Measurements from ENCODE around the gene SLC17A1.

Gene SLC17A1

GRCh38 chr6:25831532-25832306 lies at the start of gene SLC17A1:
Gene SLC17A1 (minus strand): TSS chr6:25832052. CDS start chr6:25830557, 1,495 bp downstream.
- DNase-seq (ENCODE audit: low read depth, low spot score): no peak
- H3K4me3 ChIP-seq (ENCODE audit: insufficient read length, low read depth): no peak within 1 kb of the TSS
- no peaks in the 10 kb centered on the region for H3K36me3 ChIP-seq (ENCODE audit: insufficient read depth, insufficient read length, low read length)
- no peak within 1 kb of the TSS for H3K9ac ChIP-seq (ENCODE audit: insufficient read length, low read depth)
- H3K9me3 ChIP-seq (ENCODE audit: insufficient read depth, low read length): no peaks in the 10 kb centered on the region
- H3K4me1 ChIP-seq (ENCODE audit: insufficient read depth, insufficient read length): no peaks in the 10 kb centered on the region
- no peak for TF ChIP-seq YY1 (IDR thresholded peaks at IDR 0.05; ENCODE audit: insufficient read depth, insufficient read length)
- no peak for TF ChIP-seq SUZ12 (IDR thresholded peaks at IDR 0.05; ENCODE audit: extremely low read depth, insufficient read depth, insufficient read length)
- TF ChIP-seq ZNF274 (IDR thresholded peaks at IDR 0.05; ENCODE audit: low read depth, low read length): no peak
- no peaks in the 10 kb centered on the region for H3K27me3 ChIP-seq (ENCODE audit: insufficient read depth, insufficient read length)

GRCh38 chr6:25880601-25881000 lies 48.7 kb upstream of the SLC17A1 start:
- Histone ChIP-seq H3K4me1 (ENCODE audit: insufficient read depth, insufficient read length) (no peaks in the 10 kb centered on the region), H3K9me3 (ENCODE audit: insufficient read depth, low read length) (no peaks in the 10 kb centered on the region), H3K36me3 (ENCODE audit: insufficient read depth, insufficient read length, low read length) (no peaks in the 10 kb centered on the region), H3K9ac (ENCODE audit: insufficient read length, low read depth) (no peak overlapping the region), H3K27me3 (ENCODE audit: insufficient read depth, insufficient read length) (no peaks in the 10 kb centered on the region), H3K4me3 (ENCODE audit: insufficient read length, low read depth) (no peak overlapping the region)
- TF ChIP-seq YY1 (IDR thresholded peaks at IDR 0.05; ENCODE audit: insufficient read depth, insufficient read length) (no peak), SUZ12 (IDR thresholded peaks at IDR 0.05; ENCODE audit: extremely low read depth, insufficient read depth, insufficient read length) (no peak), ZNF274 (IDR thresholded peaks at IDR 0.05; ENCODE audit: low read depth, low read length) (no peak)
- DNase-seq (ENCODE audit: low read depth, low spot score): no peak

- no peak for DNase-seq (ENCODE audit: low read depth, low spot score)
- Histone ChIP-seq H3K9ac (ENCODE audit: insufficient read length, low read depth) (no peak overlapping the region), H3K9me3 (ENCODE audit: insufficient read depth, low read length) (no peaks in the 10 kb centered on the region), H3K4me3 (ENCODE audit: insufficient read length, low read depth) (no peak overlapping the region), H3K27me3 (ENCODE audit: insufficient read depth, insufficient read length) (no peaks in the 10 kb centered on the region), H3K4me1 (ENCODE audit: insufficient read depth, insufficient read length) (no peaks in the 10 kb centered on the region), H3K36me3 (ENCODE audit: insufficient read depth, insufficient read length, low read length) (no peaks in the 10 kb centered on the region)
- no peak for TF ChIP-seq SUZ12 (IDR thresholded peaks at IDR 0.05; ENCODE audit: extremely low read depth, insufficient read depth, insufficient read length)
- TF ChIP-seq YY1 (IDR thresholded peaks at IDR 0.05; ENCODE audit: insufficient read depth, insufficient read length): no peak
- no peak for TF ChIP-seq ZNF274 (IDR thresholded peaks at IDR 0.05; ENCODE audit: low read depth, low read length)
Observed at GRCh38 chr6:25878721-25879322, 47.0 kb upstream of the SLC17A1 start.

GRCh38 chr6:25875926-25876602 lies 44.2 kb upstream of the SLC17A1 start:
- no peaks in the 10 kb centered on the region for H3K4me1 ChIP-seq (ENCODE audit: insufficient read depth, insufficient read length)
- no peaks in the 10 kb centered on the region for H3K27me3 ChIP-seq (ENCODE audit: insufficient read depth, insufficient read length)
- no peak overlapping the region for H3K9ac ChIP-seq (ENCODE audit: insufficient read length, low read depth)
- DNase-seq (ENCODE audit: low read depth, low spot score): no peak
- TF ChIP-seq ZNF274 (IDR thresholded peaks at IDR 0.05; ENCODE audit: low read depth, low read length): no peak
- no peak for TF ChIP-seq SUZ12 (IDR thresholded peaks at IDR 0.05; ENCODE audit: extremely low read depth, insufficient read depth, insufficient read length)
- no peak for TF ChIP-seq YY1 (IDR thresholded peaks at IDR 0.05; ENCODE audit: insufficient read depth, insufficient read length)
- no peaks in the 10 kb centered on the region for H3K36me3 ChIP-seq (ENCODE audit: insufficient read depth, insufficient read length, low read length)
- H3K4me3 ChIP-seq (ENCODE audit: insufficient read length, low read depth): no peak overlapping the region
- H3K9me3 ChIP-seq (ENCODE audit: insufficient read depth, low read length): no peaks in the 10 kb centered on the region

- H3K4me1 ChIP-seq (ENCODE audit: insufficient read depth, insufficient read length): no peaks in the 10 kb centered on the region
- no peaks in the 10 kb centered on the region for H3K27me3 ChIP-seq (ENCODE audit: insufficient read depth, insufficient read length)
- DNase-seq (ENCODE audit: low read depth, low spot score): no peak
- no peak overlapping the region for H3K9ac ChIP-seq (ENCODE audit: insufficient read length, low read depth)
- H3K4me3 ChIP-seq (ENCODE audit: insufficient read length, low read depth): no peak overlapping the region
- H3K36me3 ChIP-seq (ENCODE audit: insufficient read depth, insufficient read length, low read length): no peaks in the 10 kb centered on the region
- no peaks in the 10 kb centered on the region for H3K9me3 ChIP-seq (ENCODE audit: insufficient read depth, low read length)
- no peak for TF ChIP-seq YY1 (IDR thresholded peaks at IDR 0.05; ENCODE audit: insufficient read depth, insufficient read length)
- TF ChIP-seq SUZ12 (IDR thresholded peaks at IDR 0.05; ENCODE audit: extremely low read depth, insufficient read depth, insufficient read length): no peak
- TF ChIP-seq ZNF274 (IDR thresholded peaks at IDR 0.05; ENCODE audit: low read depth, low read length): no peak
Observed at GRCh38 chr6:25875563-25875905, 43.7 kb upstream of the SLC17A1 start.

GRCh38 chr6:25874822-25875562 lies 43.1 kb upstream of the SLC17A1 start:
- no peaks in the 10 kb centered on the region for H3K27me3 ChIP-seq (ENCODE audit: insufficient read depth, insufficient read length)
- no peak for DNase-seq (ENCODE audit: low read depth, low spot score)
- no peak for TF ChIP-seq ZNF274 (IDR thresholded peaks at IDR 0.05; ENCODE audit: low read depth, low read length)
- no peak for TF ChIP-seq SUZ12 (IDR thresholded peaks at IDR 0.05; ENCODE audit: extremely low read depth, insufficient read depth, insufficient read length)
- TF ChIP-seq YY1 (IDR thresholded peaks at IDR 0.05; ENCODE audit: insufficient read depth, insufficient read length): no peak
- H3K36me3 ChIP-seq (ENCODE audit: insufficient read depth, insufficient read length, low read length): no peaks in the 10 kb centered on the region
- no peaks in the 10 kb centered on the region for H3K9me3 ChIP-seq (ENCODE audit: insufficient read depth, low read length)
- no peak overlapping the region for H3K4me3 ChIP-seq (ENCODE audit: insufficient read length, low read depth)
- no peaks in the 10 kb centered on the region for H3K4me1 ChIP-seq (ENCODE audit: insufficient read depth, insufficient read length)
- no peak overlapping the region for H3K9ac ChIP-seq (ENCODE audit: insufficient read length, low read depth)
